C4-2B (cell line): ENCODE results near the gene ELMO3.
A peak's percentile ranks its signal among the peaks of the same experiment; 100 is the strongest.

Experiments used
- H3K27ac ChIP-seq: fragments of 450-650 bp; 2 replicates; pipeline ENCODE4 v1.5.1; 2017
- ZFX ChIP-seq: fragments of 450-650 bp; IDR thresholded peaks from 2 replicates; pipeline ENCODE4 v1.6.1; 2017
- TF ChIP-seq, protein P1 (sequence below): fragments of 450-650 bp; conservative IDR thresholded peaks from 2 replicates; pipeline ENCODE4 v1.5.1; 2017; ENCODE audit warnings: mild to moderate bottlenecking

ELMO3 gene

DNA sequence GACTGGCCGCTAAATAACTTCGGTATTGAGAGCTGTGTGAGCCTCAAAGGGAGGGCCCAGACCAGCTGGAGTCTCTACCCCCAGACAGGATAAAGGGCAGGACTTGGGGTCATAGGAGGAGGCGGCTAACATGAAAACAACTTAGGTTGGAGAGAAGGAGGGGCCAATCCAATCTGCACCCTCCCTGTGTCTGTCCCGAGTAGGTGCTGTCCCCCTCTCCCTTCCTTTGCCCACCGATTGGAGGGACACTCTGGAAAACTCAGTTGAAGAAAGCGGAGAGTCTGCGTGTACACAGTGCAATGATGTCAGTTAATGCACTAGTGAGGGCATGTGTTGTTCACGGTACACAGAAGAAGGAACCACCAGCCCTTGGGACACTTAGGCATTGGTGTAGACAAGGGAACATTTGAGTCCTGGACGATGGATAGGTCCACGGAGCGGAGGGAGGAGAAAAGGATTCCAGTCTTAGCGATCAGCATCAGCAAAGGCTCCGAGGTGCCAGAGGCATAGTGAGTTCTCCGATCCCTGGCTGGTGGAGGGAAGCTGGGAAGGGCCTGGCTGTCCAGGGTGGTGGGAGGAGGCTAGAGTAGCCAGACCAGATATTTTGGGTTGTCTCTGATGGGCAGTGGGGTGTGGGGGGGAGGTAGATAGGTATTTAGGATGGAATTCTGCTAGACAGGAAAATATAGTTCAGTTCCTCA is 27.8 kb upstream of the ELMO3 start:
- H3K27ac ChIP-seq = no peak overlapping the region
- TF ChIP-seq, protein P1, sequence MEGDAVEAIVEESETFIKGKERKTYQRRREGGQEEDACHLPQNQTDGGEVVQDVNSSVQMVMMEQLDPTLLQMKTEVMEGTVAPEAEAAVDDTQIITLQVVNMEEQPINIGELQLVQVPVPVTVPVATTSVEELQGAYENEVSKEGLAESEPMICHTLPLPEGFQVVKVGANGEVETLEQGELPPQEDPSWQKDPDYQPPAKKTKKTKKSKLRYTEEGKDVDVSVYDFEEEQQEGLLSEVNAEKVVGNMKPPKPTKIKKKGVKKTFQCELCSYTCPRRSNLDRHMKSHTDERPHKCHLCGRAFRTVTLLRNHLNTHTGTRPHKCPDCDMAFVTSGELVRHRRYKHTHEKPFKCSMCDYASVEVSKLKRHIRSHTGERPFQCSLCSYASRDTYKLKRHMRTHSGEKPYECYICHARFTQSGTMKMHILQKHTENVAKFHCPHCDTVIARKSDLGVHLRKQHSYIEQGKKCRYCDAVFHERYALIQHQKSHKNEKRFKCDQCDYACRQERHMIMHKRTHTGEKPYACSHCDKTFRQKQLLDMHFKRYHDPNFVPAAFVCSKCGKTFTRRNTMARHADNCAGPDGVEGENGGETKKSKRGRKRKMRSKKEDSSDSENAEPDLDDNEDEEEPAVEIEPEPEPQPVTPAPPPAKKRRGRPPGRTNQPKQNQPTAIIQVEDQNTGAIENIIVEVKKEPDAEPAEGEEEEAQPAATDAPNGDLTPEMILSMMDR = no peak
- TF ChIP-seq ZFX = no peak

DNA sequence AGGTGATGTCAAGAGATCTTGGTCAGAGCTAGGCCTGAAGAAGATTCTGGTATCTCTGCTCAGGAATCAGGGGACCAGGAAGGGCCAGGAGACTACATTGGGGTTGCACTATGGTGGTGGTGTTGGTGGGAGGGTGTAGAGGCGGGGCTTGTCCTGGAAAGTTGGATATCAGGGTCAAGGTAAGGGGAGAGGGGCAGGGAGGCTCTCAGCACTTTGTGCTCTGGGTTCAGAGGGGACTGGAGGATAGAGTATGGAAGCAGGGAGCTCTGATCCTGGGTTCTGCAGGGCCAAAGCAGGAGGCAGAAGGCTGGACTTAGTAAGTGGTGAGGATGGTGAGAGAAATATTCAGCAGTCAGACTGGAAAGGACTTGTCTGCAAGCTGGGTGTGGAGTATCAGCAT is 25.6 kb upstream of the ELMO3 start:
- TF ChIP-seq, protein P1 = no peak
- no peak for TF ChIP-seq ZFX
- peak overlapping the region; percentile 86 for H3K27ac ChIP-seq

DNA sequence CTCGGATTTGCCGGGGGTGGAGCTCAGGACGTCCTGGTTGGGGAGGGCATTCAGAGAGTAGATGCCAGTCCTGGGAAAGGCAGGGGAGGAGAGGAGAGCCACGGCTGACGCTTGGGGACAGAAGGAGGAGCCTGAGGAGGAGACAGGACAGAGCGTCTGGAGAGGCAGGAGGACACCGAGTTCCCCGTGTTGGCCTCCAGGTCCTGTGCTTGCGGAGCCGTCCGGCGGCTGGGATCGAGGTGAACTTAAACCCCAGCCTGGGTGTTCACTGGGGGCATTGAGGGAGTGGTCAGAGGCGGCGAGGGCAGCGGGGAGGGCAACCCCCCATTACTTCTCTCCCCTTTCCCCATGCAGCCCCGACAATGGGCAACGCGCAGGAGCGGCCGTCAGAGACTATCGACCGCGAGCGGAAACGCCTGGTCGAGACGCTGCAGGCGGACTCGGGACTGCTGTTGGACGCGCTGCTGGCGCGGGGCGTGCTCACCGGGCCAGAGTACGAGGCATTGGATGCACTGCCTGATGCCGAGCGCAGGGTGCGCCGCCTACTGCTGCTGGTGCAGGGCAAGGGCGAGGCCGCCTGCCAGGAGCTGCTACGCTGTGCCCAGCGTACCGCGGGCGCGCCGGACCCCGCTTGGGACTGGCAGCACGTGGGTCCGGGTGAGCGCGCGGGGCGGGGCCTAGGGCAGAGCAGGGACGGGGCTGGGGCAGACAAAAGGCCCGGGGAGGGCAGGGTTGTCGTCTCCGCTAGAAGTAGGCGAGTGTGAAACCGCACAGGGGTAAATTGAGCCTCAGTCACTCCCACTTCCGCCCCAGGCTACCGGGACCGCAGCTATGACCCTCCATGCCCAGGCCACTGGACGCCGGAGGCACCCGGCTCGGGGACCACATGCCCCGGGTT is 24.9 kb upstream of the ELMO3 start:
- peak overlapping the region; percentile 86 for H3K27ac ChIP-seq
- TF ChIP-seq ZFX = 0 out of 2 replicates have a peak, but pooled peaks have one; percentile 21
- TF ChIP-seq, protein P1 = peak; percentile 40

DNA sequence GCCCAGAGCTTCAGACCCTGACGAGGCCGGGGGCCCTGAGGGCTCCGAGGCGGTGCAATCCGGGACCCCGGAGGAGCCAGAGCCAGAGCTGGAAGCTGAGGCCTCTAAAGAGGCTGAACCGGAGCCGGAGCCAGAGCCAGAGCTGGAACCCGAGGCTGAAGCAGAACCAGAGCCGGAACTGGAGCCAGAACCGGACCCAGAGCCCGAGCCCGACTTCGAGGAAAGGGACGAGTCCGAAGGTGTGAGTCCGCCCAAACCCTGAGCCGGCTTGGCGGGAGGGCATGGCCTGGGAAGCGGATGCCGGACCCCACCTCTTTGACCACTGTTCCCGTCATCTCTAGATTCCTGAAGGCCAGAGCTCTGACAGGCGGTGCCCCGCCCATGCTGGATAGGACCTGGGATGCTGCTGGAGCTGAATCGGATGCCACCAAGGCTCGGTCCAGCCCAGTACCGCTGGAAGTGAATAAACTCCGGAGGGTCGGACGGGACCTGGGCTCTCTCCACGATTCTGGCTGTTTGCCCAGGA is 24.2 kb upstream of the ELMO3 start:
- H3K27ac ChIP-seq = peak overlapping the region; percentile 86
- TF ChIP-seq ZFX = no peak
- TF ChIP-seq, protein P1 = no peak

DNA sequence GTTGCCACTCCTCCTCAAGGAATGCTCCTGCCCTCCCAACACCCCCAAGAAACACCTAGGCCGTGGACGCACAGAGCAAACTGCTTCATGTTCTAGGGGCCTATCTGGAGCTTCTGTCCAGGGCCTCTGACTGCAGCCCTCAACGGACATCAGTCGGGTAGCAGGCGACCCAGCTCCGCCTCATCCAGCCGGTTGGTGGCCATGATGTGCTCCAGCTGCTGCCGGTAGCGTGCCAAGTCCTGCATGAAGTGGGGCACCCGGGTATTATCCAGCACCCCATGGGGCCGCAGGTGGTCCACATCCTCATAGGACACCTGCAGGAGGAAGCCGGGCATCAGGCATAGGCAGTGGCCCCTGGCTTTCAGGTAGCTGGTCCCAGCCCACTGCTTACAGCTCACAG is 22.3 kb upstream of the ELMO3 start:
- TF ChIP-seq, protein P1 = no peak
- no peak overlapping the region; the same call in 1 of the 2 replicates for H3K27ac ChIP-seq

DNA sequence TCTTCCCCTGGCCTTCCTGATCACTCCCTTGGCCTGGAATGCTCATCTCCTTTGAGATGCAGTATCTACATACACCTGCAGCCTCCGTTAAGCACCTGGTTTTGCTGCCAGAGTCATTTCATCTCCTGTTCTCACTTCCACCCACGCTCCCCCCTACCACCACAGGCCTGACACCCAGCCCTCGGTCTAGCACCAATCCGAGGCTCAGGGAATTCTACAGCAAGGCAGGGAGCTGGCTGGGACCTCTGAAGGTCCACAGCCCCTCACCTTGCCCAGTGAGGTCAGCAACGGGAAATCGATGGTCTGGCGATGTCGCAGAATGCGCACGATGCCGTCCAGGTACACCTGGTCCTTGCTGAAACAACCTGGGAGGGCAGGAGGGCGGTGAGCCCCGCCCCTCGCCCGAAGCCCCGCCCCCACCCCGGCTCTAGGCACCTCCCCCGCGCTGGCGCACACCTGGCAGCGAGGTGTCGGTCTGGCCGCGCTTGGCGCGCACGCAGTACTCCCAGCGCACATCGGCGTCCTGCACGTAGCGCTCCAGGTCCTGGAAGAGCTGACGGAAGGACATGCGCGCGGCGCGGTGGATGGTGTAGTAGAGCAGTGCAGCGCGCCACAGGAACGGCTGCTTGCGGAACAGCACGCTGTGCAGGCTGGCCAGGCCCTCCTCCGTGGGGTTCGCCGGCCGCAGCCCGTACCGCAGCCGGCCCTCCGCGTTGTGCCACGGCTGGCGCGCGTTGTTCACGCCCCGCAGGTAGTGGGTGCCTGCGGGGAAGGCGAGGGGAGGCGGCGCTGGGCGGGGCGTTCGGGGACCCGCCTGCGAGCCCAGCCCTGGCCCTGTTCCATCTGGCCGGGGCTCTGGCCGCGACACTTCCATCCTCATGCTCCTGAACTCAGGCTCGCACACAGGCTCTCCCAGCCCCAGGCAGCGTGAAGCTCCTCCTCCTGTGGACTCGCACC is 20.9 kb upstream of the ELMO3 start:
- TF ChIP-seq ZFX = no peak
- TF ChIP-seq, protein P1 = no peak; the same call in 1 of the 2 replicates
- H3K27ac ChIP-seq = peak overlapping the region; percentile 83
